K562 (cell line): Measurements from ENCODE around the gene FUT9. TPM values are rescaled to one million over a fixed set of nuclear protein-coding genes. Genes with fewer than 3 reads are reported as not detected.

ENCODE experiments used
- ATAC-seq: fragments of 200-7000 bp; cut with Tn5 transposase; 3 replicates; pipeline ENCODE4 v1.9.1; 2020; ENCODE audit warnings: moderate library complexity
- BruUV-seq: library from RNA; stranded (reverse); fragments of 400-500 nt; replicated peaks from 2 replicates; lab custom pipeline; 2021; lab: Mats Ljungman, UMichigan
- CTCF ChIA-PET: fragments of 300-600 bp; formaldehyde crosslinking; extraction: SDS; loops from one replicate; lab custom pipeline; 2021; ENCODE audit warnings: low intra/inter-chr PET ratio; lab: Yijun Ruan, JAX
- POLR2A ChIA-PET: fragments of 300-600, 350-650 bp; sonication (Branson Sonifier 250); formaldehyde crosslinking; extraction: SDS; loops from one replicate; lab custom pipeline; 2021; ENCODE audit warnings: antibody characterized with exemption, inconsistent platforms; lab: Yijun Ruan, JAX
- DNase-seq, 4 experiments: peaks; one replicate each; pipeline versions ENCODE4 v3.0.0 to v3.0.0-alpha.2; 2011 to 2018; ENCODE audit warnings: low spot score in 3 of 4, mixed read lengths in 3 of 4; ENCODE audit errors: extremely low read depth in 1 of 4
- FAIRE-seq: peaks from 2 replicates; lab custom pipeline; 2011; peaks lifted over from hg19 to GRCh38; lab: Jason Lieb, UNC
- H2AFZ ChIP-seq: 2 replicates; pipeline ENCODE4 v1.6.0; 2011; ENCODE audit warnings: low read depth, low read length, control low read depth, inconsistent platforms
- H3K27ac ChIP-seq: fragments of 200-600 bp; 3 replicates; pipeline ENCODE4 v1.8.0; 2011; ENCODE audit warnings: low read depth, mild to moderate bottlenecking, control low read depth, inconsistent platforms, low read length, moderate library complexity, mixed read lengths; ENCODE audit errors: extremely low read depth
- H3K27me3 ChIP-seq, 2 experiments: fragments of 300-600 bp in 1 of 2; 2 replicates in 1 of 2; 3 replicates in 1 of 2; pipeline versions ENCODE4 v1.6.0 to v1.8.0; 2011; ENCODE audit warnings: inconsistent platforms in 2 of 2, low read length in 2 of 2, mild to moderate bottlenecking in 1 of 2, mixed read lengths in 1 of 2, moderate library complexity in 1 of 2; ENCODE audit not compliant: control insufficient read depth in 2 of 2, insufficient read depth in 2 of 2
- H3K36me3 ChIP-seq: fragments of 300-600 bp; 3 replicates; pipeline ENCODE4 v1.8.0; 2011; ENCODE audit warnings: mild to moderate bottlenecking, low read length, inconsistent platforms; ENCODE audit not compliant: control insufficient read depth, insufficient read depth
- H3K4me1 ChIP-seq, 2 experiments: fragments of 200-600 bp in 1 of 2; replicated peaks in 1 of 2; 2 replicates in 1 of 2; 3 replicates in 1 of 2; pipeline versions ENCODE4 v1.5.1 to v1.8.0; 2011; ENCODE audit warnings: inconsistent platforms in 2 of 2, low read length in 2 of 2, mild to moderate bottlenecking in 1 of 2, mixed read lengths in 1 of 2, moderate library complexity in 1 of 2; ENCODE audit not compliant: control insufficient read depth in 2 of 2, insufficient read depth in 2 of 2
- H3K4me2 ChIP-seq: 2 replicates; pipeline ENCODE4 v1.6.1; 2011; ENCODE audit warnings: low read length, control low read depth, inconsistent platforms, mixed read lengths; ENCODE audit not compliant: insufficient read depth
- H3K4me3 ChIP-seq: fragments of 200-600 bp; sonication (generic), shearing (Covaris generic); 2 replicates; pipeline ENCODE4 v1.5.1; 2016; ENCODE audit warnings: control low read depth, inconsistent platforms
- H3K79me2 ChIP-seq: fragments of 200-600 bp; 3 replicates; pipeline ENCODE4 v1.8.0; 2011; ENCODE audit warnings: low read length, inconsistent platforms; ENCODE audit not compliant: control insufficient read depth, insufficient read depth
- H3K9ac ChIP-seq, 2 experiments: 2 replicates each; pipeline versions ENCODE4 v1.6.0 to v1.6.1; 2011; ENCODE audit warnings: low read depth in 2 of 2, low read length in 2 of 2, control low read depth in 1 of 2, inconsistent platforms in 1 of 2, mild to moderate bottlenecking in 1 of 2, mixed read lengths in 1 of 2; ENCODE audit not compliant: insufficient read depth in 1 of 2
- H3K9me1 ChIP-seq: one replicate; pipeline ENCODE4 v1.6.0; 2011; ENCODE audit warnings: inconsistent platforms, mild to moderate bottlenecking, low read length, moderate library complexity; ENCODE audit not compliant: control insufficient read depth, insufficient read depth
- H3K9me3 ChIP-seq: replicated peaks from 2 replicates; pipeline ENCODE4 v1.5.1; 2011; ENCODE audit warnings: low read depth, low read length, inconsistent platforms; ENCODE audit not compliant: control insufficient read depth, insufficient read depth
- H4K20me1 ChIP-seq: replicated peaks from 2 replicates; pipeline ENCODE4 v1.6.1; 2011; ENCODE audit warnings: low read length, inconsistent platforms, mixed read lengths; ENCODE audit not compliant: control insufficient read depth, insufficient read depth
- CHD1 ChIP-seq: fragments of 200-600 bp; sonication (generic); IDR thresholded peaks from one replicate; pipeline ENCODE4 v1.6.1; 2012; ENCODE audit warnings: mild to moderate bottlenecking, moderate library complexity, low read length, inconsistent platforms
- MEF2D ChIP-seq: conservative IDR thresholded peaks from 2 replicates; pipeline ENCODE4 v1.6.1; 2016; ENCODE audit warnings: low read depth, missing genetic modification characterization, missing compliant biosample characterization
- NFE2L1 ChIP-seq: fragments of 450-650 bp; IDR thresholded peaks from 2 replicates; pipeline ENCODE4 v1.6.1; 2016; ENCODE audit warnings: missing genetic modification characterization, low read depth, mild to moderate bottlenecking, missing compliant biosample characterization, moderate library complexity, borderline replicate concordance
- PHF8 ChIP-seq: fragments of 200-600 bp; sonication (generic); IDR thresholded peaks from 2 replicates; pipeline ENCODE4 v1.6.1; 2012; ENCODE audit warnings: mixed run types, mild to moderate bottlenecking, inconsistent platforms, low read length, moderate library complexity, borderline replicate concordance
- PRPF4 ChIP-seq: fragments of 200-400 bp; formaldehyde crosslinking; IDR thresholded peaks from one replicate; pipeline ENCODE4 v1.6.1; 2017; ENCODE audit warnings: low read length, low read depth, mild to moderate bottlenecking; ENCODE audit not compliant: insufficient read depth, poor library complexity, severe bottlenecking
- PYGO2 ChIP-seq: fragments of 450-650 bp; IDR thresholded peaks from 2 replicates; pipeline ENCODE4 v1.6.1; 2016; ENCODE audit warnings: mild to moderate bottlenecking, missing genetic modification characterization, moderate library complexity, missing compliant biosample characterization
- SMARCA5 ChIP-seq: fragments of 450-650 bp; IDR thresholded peaks from 2 replicates; pipeline ENCODE4 v1.6.1; 2016
- SUPT5H ChIP-seq: fragments of 450-650 bp; IDR thresholded peaks from 2 replicates; pipeline ENCODE4 v1.6.1; 2016
- ZC3H11A ChIP-seq: IDR thresholded peaks from 2 replicates; pipeline ENCODE4 v1.6.1; 2012; ENCODE audit warnings: low read depth, low read length, improper control_type of control experiment
- ZFP30 ChIP-seq: fragments of 250-450 bp; sonication (Bioruptor Pico); IDR thresholded peaks from 2 replicates; pipeline ENCODE4 v1.8.0; 2022; ENCODE audit warnings: moderate library complexity, mild to moderate bottlenecking, inconsistent platforms, borderline replicate concordance
- ZNF639 ChIP-seq, 2 experiments: fragments of 200-800 bp in 1 of 2; sonication (Bioruptor generic) in 1 of 2; sonication (generic) in 1 of 2; formaldehyde crosslinking in 1 of 2; IDR thresholded peaks in 1 of 2; conservative IDR thresholded peaks in 1 of 2; 2 replicates each; pipeline versions ENCODE4 v1.5.0 to v1.6.1; 2016 to 2020; ENCODE audit warnings: missing compliant biosample characterization in 1 of 2, missing genetic modification characterization in 1 of 2, missing genetic modification reagents in 1 of 2
- WGBS: fragments of 100-300 bp; shearing (Covaris generic); methylation state at CpG from one replicate; pipeline ENCODE4 v1.1.6; 2016; ENCODE audit warnings: low coverage, mixed read lengths; ENCODE audit not compliant: insufficient coverage; ENCODE audit errors: missing lambda C conversion rate; 5-methylcytosine and 5-hydroxymethylcytosine counted together
- in situ Hi-C: fragments of 300-500 bp; cut with MboI; formaldehyde crosslinking; loops from 4 replicates; pipeline ENCODE4 v1.15.0; 2018; ENCODE audit warnings: inconsistent platforms, mixed read lengths
- intact Hi-C: fragments of 100-400 bp; cut with micrococcal nuclease; formaldehyde crosslinking; loops from 2 replicates; pipeline ENCODE4 v1.14.2; 2022
- polyA plus RNA-seq, 8 experiments: library from polyadenylated mRNA; depleted of rRNA in 4 of 8; stranded (reverse) in 5 of 8; unstranded in 3 of 8; fragments of >200 nt; fragmentation: Nextera tagmentation in 2 of 8; fragmentation: Illumina TruSeq in 1 of 8; extraction: Ambion mirVana in 2 of 8; extraction: Trizol in 1 of 8; gene quantifications; 2 replicates each; pipeline versions ENCODE4 v1.2.1 to v1.2.3, GENCODE V29; 2011 to 2014; ENCODE audit warnings: inconsistent platforms in 1 of 8, missing spikeins in 1 of 8
- total RNA-seq, 7 experiments: library from RNA; depleted of rRNA in 6 of 7; stranded (reverse); fragments of >200 nt in 6 of 7; fragmentation: Illumina TruSeq in 2 of 7; extraction: Trizol in 2 of 7; gene quantifications; 2 replicates each; pipeline versions ENCODE4 v1.2.1 to v1.2.3, GENCODE V29; 2011 to 2021; ENCODE audit warnings: low replicate concordance in 1 of 7

The FUT9 gene
- total and polyA plus RNA-seq, 9 of the 15 experiments (the other 6 are each of a cell fraction or from before 2014, with no cell fraction given): not detected

GRCh38 chr6:96195272-96195671 lies 179.5 kb downstream of the FUT9 start (continued):
- TF ChIP-seq ZC3H11A: no peak
- no peak for TF ChIP-seq PHF8
- no peak for TF ChIP-seq CHD1
- TF ChIP-seq, all 486 proteins: peak for 0

GRCh38 chr6:96196633-96197032 lies 180.9 kb downstream of the FUT9 start:
- Histone ChIP-seq H3K9me3 (no peaks in the 10 kb centered on the region), H3K4me2 (no peak overlapping the region), H3K4me1 (no peaks in the 10 kb centered on the region), H4K20me1 (no peaks in the 10 kb centered on the region), H2AFZ (no peak overlapping the region), H3K4me3 (no peak overlapping the region), H3K27me3 (no peaks in the 10 kb centered on the region), H3K79me2 (no peaks in the 10 kb centered on the region), H3K9ac (no peak overlapping the region), H3K27ac (no peak overlapping the region), H3K36me3 (no peaks in the 10 kb centered on the region), H3K9me1 (no peaks in the 10 kb centered on the region)
- intact Hi-C loops (no loop called here), in situ Hi-C loops (no loop called here)
- no peak for FAIRE-seq
- no peak for ATAC-seq
- WGBS: 2% methylated on average over 3 of the region's 3 CpGs
- POLR2A ChIA-PET: interaction anchor here (0.6 kb wide), 1 partner anchor 419 kb away, joined by 4 read pairs; no protein-coding TSS in a partner anchor
- no peak for DNase-seq
- CTCF ChIA-PET: no interaction called here
- TF ChIP-seq PRPF4: no peak
- no peak for TF ChIP-seq ZFP30 (CRISPR knock-in tag)
- TF ChIP-seq ZNF639 (CRISPR knock-in tag; conservative IDR thresholded peaks at IDR 0.05 in 1 of 2, IDR thresholded peaks at IDR 0.05 in 1 of 2): no peak
- no peak for TF ChIP-seq PYGO2 (tag)
- no peak for TF ChIP-seq SUPT5H
- TF ChIP-seq NFE2L1 (tag): no peak
- TF ChIP-seq MEF2D (tag): no peak
- no peak for TF ChIP-seq SMARCA5
- no TSS peak for BruUV-seq
